ENCODE measurements around the gene MRRF.

The MRRF gene

DNA sequence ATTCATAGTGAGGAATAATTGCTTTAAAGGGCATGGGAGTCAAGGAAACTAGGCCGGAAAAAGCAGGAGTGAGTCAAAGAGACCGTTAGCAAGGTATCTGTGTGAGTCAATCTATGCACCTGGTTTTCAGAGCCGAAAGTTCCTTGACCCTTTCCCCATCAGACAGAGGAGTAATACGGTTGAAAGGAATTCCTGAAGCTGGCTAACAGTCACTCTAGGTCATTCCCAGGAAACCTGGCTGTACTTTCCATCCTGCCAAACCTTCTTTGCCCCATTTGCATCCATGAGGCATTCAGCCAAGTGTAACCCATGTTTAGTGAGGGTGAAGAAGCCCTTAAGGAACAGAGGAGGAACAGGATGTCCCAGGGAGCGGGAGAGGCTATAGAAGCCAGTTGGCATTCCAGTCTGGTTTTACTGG is 16.2 kb upstream of the MRRF start:
- DNase-seq (ENCODE audit: low read depth) = peak; percentile 89
- H3K4me3 ChIP-seq (ENCODE audit: low read length) = no peak overlapping the region
- TF ChIP-seq, protein P1, sequence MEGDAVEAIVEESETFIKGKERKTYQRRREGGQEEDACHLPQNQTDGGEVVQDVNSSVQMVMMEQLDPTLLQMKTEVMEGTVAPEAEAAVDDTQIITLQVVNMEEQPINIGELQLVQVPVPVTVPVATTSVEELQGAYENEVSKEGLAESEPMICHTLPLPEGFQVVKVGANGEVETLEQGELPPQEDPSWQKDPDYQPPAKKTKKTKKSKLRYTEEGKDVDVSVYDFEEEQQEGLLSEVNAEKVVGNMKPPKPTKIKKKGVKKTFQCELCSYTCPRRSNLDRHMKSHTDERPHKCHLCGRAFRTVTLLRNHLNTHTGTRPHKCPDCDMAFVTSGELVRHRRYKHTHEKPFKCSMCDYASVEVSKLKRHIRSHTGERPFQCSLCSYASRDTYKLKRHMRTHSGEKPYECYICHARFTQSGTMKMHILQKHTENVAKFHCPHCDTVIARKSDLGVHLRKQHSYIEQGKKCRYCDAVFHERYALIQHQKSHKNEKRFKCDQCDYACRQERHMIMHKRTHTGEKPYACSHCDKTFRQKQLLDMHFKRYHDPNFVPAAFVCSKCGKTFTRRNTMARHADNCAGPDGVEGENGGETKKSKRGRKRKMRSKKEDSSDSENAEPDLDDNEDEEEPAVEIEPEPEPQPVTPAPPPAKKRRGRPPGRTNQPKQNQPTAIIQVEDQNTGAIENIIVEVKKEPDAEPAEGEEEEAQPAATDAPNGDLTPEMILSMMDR (IDR thresholded peaks at IDR 0.05; ENCODE audit: insufficient read depth, low read depth, low read length, missing control alignments) = no peak

DNA sequence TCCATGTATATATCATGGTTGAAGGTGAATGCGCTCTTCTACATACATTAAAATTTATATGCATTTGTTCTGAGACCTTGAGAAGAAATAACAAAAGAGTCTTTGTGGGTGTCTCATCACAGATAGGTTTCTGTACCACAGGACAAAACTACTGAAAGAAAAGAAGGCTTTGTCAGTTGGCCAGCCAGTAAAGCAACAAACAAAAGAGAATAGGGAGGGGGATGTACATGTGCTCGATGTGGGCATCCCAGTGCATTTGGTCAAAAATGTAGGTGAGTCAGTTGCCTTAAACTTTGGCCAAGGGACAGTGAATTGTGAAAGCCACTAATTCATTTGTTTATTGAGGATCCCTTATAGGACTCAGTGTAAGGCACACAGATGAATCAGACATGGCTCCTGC is 13.3 kb upstream of the MRRF start:
- H3K4me3 ChIP-seq (ENCODE audit: low read length) = no peak overlapping the region
- DNase-seq (ENCODE audit: low read depth) = no peak
- TF ChIP-seq, protein P1 (IDR thresholded peaks at IDR 0.05; ENCODE audit: insufficient read depth, low read depth, low read length, missing control alignments) = no peak

DNA sequence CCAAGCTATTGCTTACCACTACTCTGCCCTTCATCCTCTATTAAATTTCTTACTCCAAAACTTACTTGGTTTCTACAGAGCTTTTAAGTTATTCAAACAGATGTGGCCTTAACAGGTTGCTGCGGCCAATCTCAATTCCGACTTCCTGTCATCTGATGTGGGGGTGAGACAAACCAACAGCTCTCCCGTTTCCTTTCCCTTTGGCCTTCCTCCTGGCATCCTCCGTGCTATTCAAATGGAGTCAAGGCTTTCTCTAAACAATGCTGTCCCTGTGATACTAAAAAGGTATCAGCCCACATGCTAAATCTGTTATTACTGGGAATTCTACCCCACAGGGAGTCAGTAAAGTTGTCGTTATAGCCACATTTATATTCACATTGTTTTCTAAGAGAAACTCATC is 11.9 kb upstream of the MRRF start:
- TF ChIP-seq, protein P1 (IDR thresholded peaks at IDR 0.05; ENCODE audit: insufficient read depth, low read depth, low read length, missing control alignments) = no peak
- H3K4me3 ChIP-seq (ENCODE audit: low read length) = no peak overlapping the region
- DNase-seq (ENCODE audit: low read depth) = no peak

DNA sequence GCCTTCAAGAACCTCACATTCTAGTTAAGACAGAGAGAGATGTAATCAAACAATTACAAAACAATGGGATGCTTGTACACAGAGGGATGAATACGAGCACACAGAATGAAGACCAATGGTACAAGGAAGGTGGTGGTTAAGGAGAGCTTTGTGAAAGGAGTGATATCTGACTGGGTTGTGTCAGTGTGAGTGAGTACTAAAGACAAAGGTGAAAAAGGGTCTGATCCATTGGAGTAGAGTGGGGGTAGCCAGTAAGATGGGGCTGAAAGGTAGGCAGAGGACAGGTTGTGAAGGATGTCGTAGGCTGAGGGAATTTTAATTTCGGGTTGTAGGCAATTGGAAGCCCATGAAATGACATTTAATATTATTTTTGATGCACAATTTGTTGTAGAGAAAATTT is 9.9 kb upstream of the MRRF start:
- no peak overlapping the region for H3K4me3 ChIP-seq (ENCODE audit: low read length)
- no peak for DNase-seq (ENCODE audit: low read depth)
- TF ChIP-seq, protein P1 (IDR thresholded peaks at IDR 0.05; ENCODE audit: insufficient read depth, low read depth, low read length, missing control alignments) = no peak

DNA sequence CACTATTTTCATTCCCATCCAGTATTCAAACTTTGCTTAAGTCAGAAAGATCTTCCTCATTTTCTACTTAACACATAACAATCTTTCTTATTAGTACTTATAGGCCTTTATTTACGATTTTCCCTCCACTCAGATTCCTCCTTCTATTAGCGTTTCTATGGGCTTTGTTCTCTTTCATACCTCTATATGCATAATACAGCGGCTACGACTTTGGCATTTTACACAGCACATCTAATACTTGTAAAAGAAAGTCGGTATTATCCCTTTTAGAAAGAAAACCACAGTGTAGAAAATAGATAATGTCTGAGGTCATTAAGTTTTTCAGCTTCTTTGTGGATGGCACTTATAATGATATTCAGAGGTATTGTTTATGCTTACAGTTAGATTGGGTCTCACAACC is 8.5 kb upstream of the MRRF start:
- TF ChIP-seq, protein P1 (IDR thresholded peaks at IDR 0.05; ENCODE audit: insufficient read depth, low read depth, low read length, missing control alignments) = no peak
- H3K4me3 ChIP-seq (ENCODE audit: low read length) = no peak overlapping the region
- no peak for DNase-seq (ENCODE audit: low read depth)

DNA sequence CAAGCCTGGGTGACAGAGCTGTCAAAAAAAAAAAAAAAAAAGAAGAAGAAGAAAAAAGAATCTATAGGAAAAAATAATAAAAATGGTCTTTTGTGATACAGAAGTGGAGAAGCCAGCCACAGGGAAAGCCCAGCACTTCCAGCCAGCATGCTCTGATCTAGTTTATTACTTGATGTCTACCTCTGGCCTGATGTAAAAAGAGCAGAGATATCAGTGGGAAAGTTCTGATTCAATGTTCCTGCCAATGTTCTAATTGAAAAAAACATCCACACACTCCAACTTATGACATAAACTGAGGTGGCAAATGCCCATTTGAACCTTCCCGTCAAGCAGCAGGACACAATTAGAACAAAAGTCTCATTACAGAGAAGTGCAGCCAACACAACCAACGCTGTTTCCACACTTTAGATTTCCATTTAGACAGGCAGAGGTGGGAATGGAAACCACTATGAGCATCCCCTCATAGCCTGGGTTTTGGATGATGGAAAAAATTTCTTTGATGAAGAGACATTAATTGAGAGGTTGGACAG is 5.7 kb upstream of the MRRF start:
- TF ChIP-seq, protein P1 (IDR thresholded peaks at IDR 0.05; ENCODE audit: insufficient read depth, low read depth, low read length, missing control alignments) = no peak
- no peak overlapping the region for H3K4me3 ChIP-seq (ENCODE audit: low read length)
- DNase-seq (ENCODE audit: low read depth) = no peak

DNA sequence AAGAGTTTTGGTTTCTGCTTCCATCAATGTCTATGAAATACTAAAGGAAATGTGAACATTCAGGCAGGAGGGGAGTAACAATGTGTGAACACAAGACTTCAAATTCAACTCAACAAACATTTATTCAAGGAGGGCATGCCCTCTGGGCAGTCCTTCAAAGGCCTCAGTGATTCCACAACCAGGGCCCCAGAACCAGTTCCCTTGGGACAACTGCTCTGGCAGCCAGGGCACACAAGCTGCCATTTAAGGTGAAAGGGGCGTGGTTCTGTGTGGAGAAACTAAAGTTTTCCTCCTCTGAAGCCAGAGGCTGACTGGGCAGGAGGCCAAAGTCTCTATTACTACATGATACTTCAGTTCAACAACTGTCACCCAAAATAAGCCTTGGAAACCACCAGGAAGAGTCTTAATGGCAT is 3.2 kb upstream of the MRRF start:
- TF ChIP-seq, protein P1 (IDR thresholded peaks at IDR 0.05; ENCODE audit: insufficient read depth, low read depth, low read length, missing control alignments) = no peak
- peak; percentile 59 for DNase-seq (ENCODE audit: low read depth)
- no peak overlapping the region for H3K4me3 ChIP-seq (ENCODE audit: low read length)

Measured in epithelial cell of esophagus (primary cell).